Trophoblast cell (in vitro differentiated cells and primary cell): ENCODE data around the gene CTTN.

Source experiments
- DNase-seq, 2 donors: peaks; one replicate each; pipeline ENCODE4 v3.0.0-alpha.2; 2016
- H2AFZ ChIP-seq: 2 replicates; pipeline ENCODE4 v1.6.1; 2013; ENCODE audit warnings: low read length, moderate library complexity, mild to moderate bottlenecking; ENCODE audit not compliant: insufficient read depth, poor library complexity
- H2AK5ac ChIP-seq: 2 replicates; pipeline ENCODE4 v1.6.1; 2013; ENCODE audit warnings: mild to moderate bottlenecking, low read length
- H2BK120ac ChIP-seq: 2 replicates; pipeline ENCODE4 v1.6.1; 2013; ENCODE audit warnings: low read length, mild to moderate bottlenecking, moderate library complexity; ENCODE audit not compliant: insufficient read depth, poor library complexity
- H2BK12ac ChIP-seq: 2 replicates; pipeline ENCODE4 v1.6.1; 2013; ENCODE audit warnings: mild to moderate bottlenecking, low read length, moderate library complexity
- H2BK5ac ChIP-seq: 2 replicates; pipeline ENCODE4 v1.6.1; 2013; ENCODE audit warnings: low read length, low read depth, moderate library complexity, mild to moderate bottlenecking; ENCODE audit not compliant: poor library complexity
- H3K14ac ChIP-seq: 2 replicates; pipeline ENCODE4 v1.6.1; 2013; ENCODE audit warnings: mild to moderate bottlenecking, low read length
- H3K18ac ChIP-seq: 2 replicates; pipeline ENCODE4 v1.6.1; 2013; ENCODE audit warnings: mild to moderate bottlenecking, low read length
- H3K23ac ChIP-seq: 2 replicates; pipeline ENCODE4 v1.6.1; 2013; ENCODE audit warnings: low read length
- H3K27ac ChIP-seq: 2 replicates; pipeline ENCODE4 v1.5.1; 2013; ENCODE audit warnings: low read depth, mild to moderate bottlenecking, inconsistent platforms, low read length, moderate library complexity
- H3K27me3 ChIP-seq: 2 replicates; pipeline ENCODE4 v1.6.1; 2013; ENCODE audit warnings: inconsistent platforms, mild to moderate bottlenecking, low read length, moderate library complexity; ENCODE audit not compliant: insufficient read depth
- H3K36me3 ChIP-seq, 2 experiments: 1 replicate in 1 of 2; 2 replicates in 1 of 2; pipeline ENCODE4 v1.6.1; 2013; ENCODE audit warnings: low read length in 2 of 2, mild to moderate bottlenecking in 2 of 2, moderate library complexity in 1 of 2; ENCODE audit not compliant: insufficient read depth in 2 of 2, control insufficient read depth in 1 of 2
- H3K4ac ChIP-seq: 2 replicates; pipeline ENCODE4 v1.6.1; 2013; ENCODE audit warnings: low read depth, mild to moderate bottlenecking, low read length, moderate library complexity
- H3K4me1 ChIP-seq, 2 experiments: 1 replicate in 1 of 2; 2 replicates in 1 of 2; pipeline ENCODE4 v1.6.1; 2013; ENCODE audit warnings: low read length in 2 of 2, mild to moderate bottlenecking in 2 of 2, moderate library complexity in 1 of 2; ENCODE audit not compliant: insufficient read depth in 2 of 2, control insufficient read depth in 1 of 2
- H3K4me2 ChIP-seq: 2 replicates; pipeline ENCODE4 v1.6.1; 2013; ENCODE audit warnings: inconsistent platforms, mild to moderate bottlenecking, low read length, moderate library complexity
- H3K4me3 ChIP-seq: 2 replicates; pipeline ENCODE4 v1.5.1; 2013; ENCODE audit warnings: mild to moderate bottlenecking, low read depth, low read length, inconsistent platforms
- H3K79me1 ChIP-seq: one replicate; pipeline ENCODE4 v1.6.1; 2013; ENCODE audit warnings: low read length
- H3K79me2 ChIP-seq: 2 replicates; pipeline ENCODE4 v1.6.1; 2013; ENCODE audit warnings: low read length, mild to moderate bottlenecking; ENCODE audit not compliant: control insufficient read depth, insufficient read depth, poor library complexity
- H3K9ac ChIP-seq: 2 replicates; pipeline ENCODE4 v1.6.1; 2013; ENCODE audit warnings: mild to moderate bottlenecking, low read length
- H3K9me3 ChIP-seq: 2 replicates; pipeline ENCODE4 v1.6.1; 2013; ENCODE audit warnings: low read depth, mild to moderate bottlenecking, control low read depth, inconsistent platforms, low read length; ENCODE audit not compliant: insufficient read depth
- H4K12ac ChIP-seq: 2 replicates; pipeline ENCODE4 v1.6.1; 2013; ENCODE audit warnings: low read depth, mild to moderate bottlenecking, low read length, moderate library complexity
- H4K8ac ChIP-seq: 2 replicates; pipeline ENCODE4 v1.6.1; 2013; ENCODE audit warnings: low read depth, mild to moderate bottlenecking, low read length, moderate library complexity
- H4K91ac ChIP-seq: one replicate; pipeline ENCODE4 v1.6.1; 2013; ENCODE audit warnings: low read depth, mild to moderate bottlenecking, low read length, moderate library complexity
- WGBS: extraction: QIAGEN DNeasy Blood & Tissue Kit; methylation state at CpG from one replicate; pipeline ENCODE4 v1.1.7; 2013; ENCODE audit warnings: missing lambda C conversion rate; ENCODE audit not compliant: insufficient read length, insufficient coverage; ENCODE audit errors: extremely low coverage; 5-methylcytosine and 5-hydroxymethylcytosine counted together

CTTN gene

DNA sequence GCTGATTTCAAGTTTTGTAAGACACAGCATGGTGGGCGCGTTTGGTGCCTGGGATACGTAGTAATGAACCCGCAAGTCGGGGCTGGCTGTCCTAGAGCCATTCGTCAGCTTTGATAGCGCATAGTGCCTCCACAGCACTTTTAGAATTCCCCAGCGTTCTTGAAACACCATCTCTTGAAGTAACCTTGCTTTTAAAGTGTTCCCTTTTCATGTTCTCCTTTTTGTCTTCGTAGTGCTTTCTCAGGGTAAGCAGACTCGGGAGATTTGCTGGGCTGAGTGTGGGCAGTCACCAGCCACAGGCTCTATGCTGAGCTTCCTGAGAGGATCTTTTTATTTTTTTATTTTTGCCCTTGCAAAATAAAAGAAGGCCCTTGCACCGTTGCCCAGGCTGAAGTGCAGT is 39.6 kb upstream of the CTTN start:
- Histone ChIP-seq H4K8ac (no peak overlapping the region), H3K4me3 (no peak overlapping the region), H3K9ac (no peak overlapping the region), H3K79me2 (no peaks in the 10 kb centered on the region), H3K18ac (no peak overlapping the region), H3K79me1 (no peaks in the 10 kb centered on the region), H4K91ac (no peak overlapping the region), H2AK5ac (no peak overlapping the region), H3K27me3 (no peaks in the 10 kb centered on the region), H3K36me3 (peaks cover 56 to 61% of the 10 kb centered on the region in 2 experiments), H2AFZ (no peak overlapping the region), H3K4me2 (no peak overlapping the region), H2BK12ac (no peak overlapping the region), H2BK120ac (no peak overlapping the region), H3K23ac (no peak overlapping the region), H3K4me1 (no peaks in the 10 kb centered on the region), H4K12ac (no peak overlapping the region), H2BK5ac (no peak overlapping the region), H3K27ac (no peak overlapping the region), H3K14ac (no peak overlapping the region), H3K9me3 (no peaks in the 10 kb centered on the region), H3K4ac (no peak overlapping the region)
- no CpG with 5 or more reads among the region's 11 CpGs for WGBS
- DNase-seq: peak in 1 of 2 donors; percentile 14

DNA sequence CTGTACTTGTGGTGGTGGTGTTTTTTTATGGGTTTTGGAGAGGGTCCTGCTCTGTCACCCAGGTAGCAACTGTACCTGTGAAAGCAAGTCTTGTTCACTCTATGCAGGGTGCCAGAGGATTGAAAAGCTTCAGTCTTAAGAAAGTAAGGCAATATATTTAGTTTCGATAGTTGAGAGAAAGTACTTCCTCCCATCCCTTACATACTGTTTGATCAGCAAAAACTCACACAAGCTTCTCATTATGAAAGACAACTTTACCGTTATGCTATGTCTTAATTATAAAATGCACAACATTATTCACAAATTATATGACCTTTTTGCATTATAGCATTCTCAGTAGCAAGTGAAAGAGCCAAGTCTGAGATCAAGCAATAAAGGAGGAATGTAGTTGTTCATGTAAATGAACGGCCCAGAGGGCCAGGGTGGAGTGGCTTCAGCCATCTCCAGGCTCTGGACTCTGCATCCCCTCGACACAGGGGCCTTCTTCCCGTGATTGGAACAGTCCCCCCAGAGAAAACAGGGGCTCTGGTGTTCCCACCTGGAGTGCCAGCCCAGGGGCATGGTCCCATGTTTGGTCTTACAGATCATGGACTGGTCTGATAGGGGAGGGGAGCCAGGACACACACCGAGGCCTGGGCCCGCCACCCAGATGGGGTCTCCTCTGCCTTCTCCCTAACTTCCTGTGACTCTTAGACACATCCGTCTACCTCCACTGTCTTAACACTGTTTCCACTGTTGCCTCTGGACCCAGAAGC is 38.7 kb upstream of the CTTN start:
- no CpG with 5 or more reads among the region's 8 CpGs for WGBS

GRCh38 chr11:70360211-70360610 is 38.1 kb upstream of the CTTN start:
- no peak overlapping the region for H3K14ac ChIP-seq
- no CpG with 5 or more reads among the region's 6 CpGs for WGBS
- no peak overlapping the region for H3K4me2 ChIP-seq

More for the DNA sequence above, 38.7 kb upstream of the CTTN start:
- Histone ChIP-seq H2BK5ac (no peak overlapping the region), H4K91ac (no peak overlapping the region), H3K4ac (no peak overlapping the region), H3K9ac (no peak overlapping the region), H3K36me3 (peaks cover 53 to 59% of the 10 kb centered on the region in 2 experiments), H3K4me3 (no peak overlapping the region), H3K79me2 (no peaks in the 10 kb centered on the region), H3K14ac (no peak overlapping the region), H2BK12ac (no peak overlapping the region), H3K27me3 (no peaks in the 10 kb centered on the region), H3K4me1 (no peaks in the 10 kb centered on the region), H3K27ac (no peak overlapping the region), H3K18ac (no peak overlapping the region), H3K79me1 (no peaks in the 10 kb centered on the region), H2AK5ac (no peak overlapping the region), H4K12ac (no peak overlapping the region), H3K9me3 (no peaks in the 10 kb centered on the region), H3K23ac (no peak overlapping the region), H2AFZ (no peak overlapping the region), H2BK120ac (no peak overlapping the region), H4K8ac (no peak overlapping the region), H3K4me2 (no peak overlapping the region)
- DNase-seq: no peak

GRCh38 chr11:70364178-70364577 is 34.2 kb upstream of the CTTN start:
- Histone ChIP-seq H3K79me2 (no peaks in the 10 kb centered on the region), H2AK5ac (no peak overlapping the region), H3K4me2 (no peak overlapping the region), H2BK120ac (no peak overlapping the region), H2BK12ac (no peak overlapping the region), H3K14ac (no peak overlapping the region), H3K9ac (no peak overlapping the region), H3K27me3 (no peaks in the 10 kb centered on the region), H3K4me1 (no peaks in the 10 kb centered on the region), H3K4ac (no peak overlapping the region), H3K27ac (no peak overlapping the region), H4K91ac (no peak overlapping the region), H4K12ac (no peak overlapping the region), H3K9me3 (no peaks in the 10 kb centered on the region), H4K8ac (no peak overlapping the region), H3K79me1 (no peaks in the 10 kb centered on the region), H3K4me3 (no peak overlapping the region), H3K18ac (no peak overlapping the region), H2BK5ac (no peak overlapping the region), H2AFZ (no peak overlapping the region), H3K23ac (no peak overlapping the region), H3K36me3 (peaks cover 34 to 48% of the 10 kb centered on the region in 2 experiments)
- no peak for DNase-seq
- WGBS: no CpG with 5 or more reads among the region's 2 CpGs

More at GRCh38 chr11:70360211-70360610, 38.1 kb upstream of the CTTN start:
- Histone ChIP-seq H2BK12ac (no peak overlapping the region), H3K79me1 (no peaks in the 10 kb centered on the region), H3K9me3 (no peaks in the 10 kb centered on the region), H3K9ac (no peak overlapping the region), H2AFZ (no peak overlapping the region), H2BK120ac (no peak overlapping the region), H3K79me2 (no peaks in the 10 kb centered on the region), H3K4me3 (no peak overlapping the region), H3K4me1 (no peaks in the 10 kb centered on the region), H3K4ac (no peak overlapping the region), H4K91ac (no peak overlapping the region), H4K12ac (no peak overlapping the region), H3K23ac (no peak overlapping the region), H2AK5ac (no peak overlapping the region), H3K27me3 (no peaks in the 10 kb centered on the region), H3K36me3 (peaks cover 52 to 58% of the 10 kb centered on the region in 2 experiments), H3K27ac (no peak overlapping the region), H4K8ac (no peak overlapping the region), H3K18ac (no peak overlapping the region), H2BK5ac (no peak overlapping the region)
- DNase-seq: no peak
